Gastrocnemius medialis (tissue), 4 donors: Measurements from ENCODE around the gene CCDC12. TPM values are rescaled to one million over a fixed set of nuclear protein-coding genes. Genes with fewer than 3 reads are reported as not detected.

Source experiments
- ATAC-seq, 2 donors: fragments of 150-250 bp; one replicate each; pipeline ENCODE4 v1.9.1; 2016
- DNase-seq, 2 donors: peaks; one replicate each; pipeline ENCODE4 v3.0.0-alpha.2; 2019
- H3K27ac ChIP-seq, 4 donors: fragments of 200-600 bp; sonication (generic); 1 replicate in 1 of 4; 2 replicates in 3 of 4; pipeline ENCODE4 v1.5.1; 2016 to 2018; ENCODE audit warnings: mild to moderate bottlenecking in 2 of 4, moderate library complexity in 1 of 4
- H3K27me3 ChIP-seq, 3 donors: fragments of 200-600 bp; sonication (generic) in 2 of 3; 1 replicate in 1 of 3; 2 replicates in 2 of 3; pipeline versions ENCODE4 v1.5.1 to v1.6.0; 2016 to 2019; ENCODE audit warnings: mild to moderate bottlenecking in 1 of 3, moderate library complexity in 1 of 3
- H3K36me3 ChIP-seq, 2 donors: fragments of 200-600 bp; sonication (generic) in 1 of 2; one replicate each; pipeline ENCODE4 v1.5.1; 2017 to 2018
- H3K4me1 ChIP-seq, 2 donors: fragments of 200-600 bp; sonication (generic) in 1 of 2; one replicate each; pipeline ENCODE4 v1.5.1; 2016 to 2017; ENCODE audit warnings: mild to moderate bottlenecking in 2 of 2
- H3K4me3 ChIP-seq, 4 donors: fragments of 200-600 bp; sonication (generic) in 3 of 4; 1 replicate in 1 of 4; 2 replicates in 3 of 4; pipeline ENCODE4 v1.5.1; 2016 to 2019; ENCODE audit warnings: mild to moderate bottlenecking in 2 of 4
- H3K9me3 ChIP-seq, 3 donors: fragments of 200-600 bp; sonication (generic) in 2 of 3; 1 replicate in 1 of 3; 2 replicates in 2 of 3; pipeline ENCODE4 v1.5.1; 2016 to 2019
- CTCF ChIP-seq, 5 experiments: fragments of 450-650 bp in 3 of 5; fragments of 200-600 bp in 2 of 5; sonication (generic) in 2 of 5; IDR thresholded peaks in 4 of 5; conservative IDR thresholded peaks in 1 of 5; 1 replicate in 4 of 5; 2 replicates in 1 of 5; pipeline ENCODE4 v1.5.1; 2016 to 2019; ENCODE audit warnings: antibody characterized with exemption in 5 of 5, mild to moderate bottlenecking in 3 of 5, moderate library complexity in 3 of 5
- POLR2A ChIP-seq, 2 donors: fragments of 450-650 bp; IDR thresholded peaks; one replicate each; pipeline ENCODE4 v1.6.1; 2017; ENCODE audit warnings: antibody characterized with exemption in 2 of 2, mild to moderate bottlenecking in 2 of 2, moderate library complexity in 2 of 2
- in situ Hi-C, 4 donors: fragments of 200-750 bp; cut with MboI; loops; one replicate each; pipeline versions ENCODE4 v1.15.0 to v1.8.0; 2017; ENCODE audit warnings: low sequenced_read_pairs in 4 of 4
- intact Hi-C: fragments of 100-400 bp; cut with DNase I; formaldehyde crosslinking; loops from one replicate; pipeline ENCODE4 v1.15.1; 2023; ENCODE audit warnings: low total_unique reads
- total RNA-seq, 4 donors: library from RNA; depleted of rRNA; stranded (reverse); fragments of >200 nt; gene quantifications; one replicate each; pipeline versions ENCODE4 v1.1.0 to v1.2.3, GENCODE V29; 2016

The CCDC12 gene
- total RNA-seq, 4 donors from 2014 or later = 24.6 to 32.0 (median 29.0) TPM

- in situ Hi-C loops (no loop called here), intact Hi-C loops (loop anchor here (5.0 kb wide), 1 partner anchor 58 kb away; no protein-coding TSS in a partner anchor)
- Histone ChIP-seq H3K36me3 (no peaks in the 10 kb centered on the region), H3K27ac (no peak overlapping the region), H3K4me3 (no peak overlapping the region), H3K9me3 (no peaks in the 10 kb centered on the region), H3K27me3 (no peaks in the 10 kb centered on the region), H3K4me1 (peaks cover 11 to 20% of the 10 kb centered on the region in 2 donors)
- TF ChIP-seq POLR2A (IDR thresholded peaks at IDR 0.05) (no peak), CTCF (IDR thresholded peaks at IDR 0.05 in 4 of 5, conservative IDR thresholded peaks at IDR 0.05 in 1 of 5) (no peak)
- DNase-seq (no peak), ATAC-seq (no peak)
These were observed 71.4 kb downstream of the CCDC12 start for GRCh38 chr3:46905213-46905560.

- no peak for TF ChIP-seq CTCF (IDR thresholded peaks at IDR 0.05 in 4 of 5, conservative IDR thresholded peaks at IDR 0.05 in 1 of 5)
- TF ChIP-seq POLR2A (IDR thresholded peaks at IDR 0.05) = no peak
- no peaks in the 10 kb centered on the region for H3K9me3 ChIP-seq
- peaks cover 11 to 15% of the 10 kb centered on the region in 2 donors for H3K4me1 ChIP-seq
- H3K4me3 ChIP-seq = no peak overlapping the region
- intact Hi-C loops (loop anchor here (5.0 kb wide), 1 partner anchor 57 kb away; no protein-coding TSS in a partner anchor), in situ Hi-C loops (no loop called here)
- no peaks in the 10 kb centered on the region for H3K36me3 ChIP-seq
- no peak for DNase-seq
- H3K27me3 ChIP-seq = no peaks in the 10 kb centered on the region
- ATAC-seq = no peak
- H3K27ac ChIP-seq = no peak overlapping the region
These were observed 72.0 kb downstream of the CCDC12 start for GRCh38 chr3:46904303-46905212.

GRCh38 chr3:46903341-46904302, 72.9 kb downstream of the CCDC12 start:
- intact Hi-C loops = no loop called here

GRCh38 chr3:46902188-46902631, 74.3 kb downstream of the CCDC12 start:
- no peaks in the 10 kb centered on the region for H3K36me3 ChIP-seq
- peaks cover 4 to 6% of the 10 kb centered on the region in 2 donors for H3K4me1 ChIP-seq
- no peak overlapping the region for H3K27ac ChIP-seq
- no peak for DNase-seq
- no peaks in the 10 kb centered on the region for H3K9me3 ChIP-seq
- H3K4me3 ChIP-seq = no peak overlapping the region
- intact Hi-C loops = no loop called here
- H3K27me3 ChIP-seq = no peaks in the 10 kb centered on the region
- in situ Hi-C loops = no loop called here
- ATAC-seq = no peak
- TF ChIP-seq POLR2A (IDR thresholded peaks at IDR 0.05) (no peak), CTCF (IDR thresholded peaks at IDR 0.05 in 4 of 5, conservative IDR thresholded peaks at IDR 0.05 in 1 of 5) (no peak)

More at GRCh38 chr3:46903341-46904302, 72.9 kb downstream of the CCDC12 start:
- no peak for ATAC-seq
- in situ Hi-C loops = no loop called here
- Histone ChIP-seq H3K27me3 (no peaks in the 10 kb centered on the region), H3K36me3 (no peaks in the 10 kb centered on the region), H3K27ac (no peak overlapping the region), H3K9me3 (no peaks in the 10 kb centered on the region), H3K4me1 (peaks cover 6 to 8% of the 10 kb centered on the region in 2 donors), H3K4me3 (no peak overlapping the region)
- TF ChIP-seq CTCF (IDR thresholded peaks at IDR 0.05 in 4 of 5, conservative IDR thresholded peaks at IDR 0.05 in 1 of 5) (no peak), POLR2A (IDR thresholded peaks at IDR 0.05) (no peak)
- no peak for DNase-seq
